ENCODE results near the gene SPAG5. TPM values are rescaled to one million over a fixed set of nuclear protein-coding genes. Genes with fewer than 3 reads are reported as not detected.

SPAG5 gene
- total RNA-seq, 2 donors from 2014 or later, result 134 to 141 TPM

GRCh38 chr17:28527859-28528258 lies 71.0 kb downstream of the SPAG5 start:
- H3K4me3 Mint-ChIP-seq, result no peak overlapping the region

More at GRCh38 chr17:28527859-28528258, 71.0 kb downstream of the SPAG5 start:
- DNase-seq (no peak), ATAC-seq (replicated peaks in 1 of 2) (no peak)
- H3K36me3 Mint-ChIP-seq (ENCODE audit: insufficient read depth in 2 of 2), result no peaks in the 10 kb centered on the region
- no peaks in the 10 kb centered on the region for H3K9me3 Mint-ChIP-seq
- H3K27me3 Mint-ChIP-seq (ENCODE audit: low read depth), result no peaks in the 10 kb centered on the region
- no peaks in the 10 kb centered on the region for H3K4me1 Mint-ChIP-seq (ENCODE audit: low read depth)
- H3K27ac Mint-ChIP-seq, result no peak overlapping the region

Other genes with a start within 250 kb of the SPAG5 start
- 10 to 100 TPM; 78.2 to 91.2 TPM for gene POLDIP2, start 241.5 kb downstream of the SPAG5 start, total RNA-seq
- not detected for gene SEBOX, start 233.8 kb downstream of the SPAG5 start, total RNA-seq
- gene VTN, start 228.7 kb downstream of the SPAG5 start, total RNA-seq, result under 1 TPM; 0.19 to 0.30 TPM
- gene SARM1, start 227.3 kb downstream of the SPAG5 start, total RNA-seq, result 10 to 100 TPM; 22.4 to 24.3 TPM
- gene SLC46A1, start 192.8 kb downstream of the SPAG5 start, total RNA-seq, result 1 to 10 TPM; 2.1 TPM
- not detected for gene SLC13A2, start 125.4 kb downstream of the SPAG5 start, total RNA-seq
- gene FOXN1, start 92.7 kb downstream of the SPAG5 start, total RNA-seq, result not detected
- gene UNC119, start 46.4 kb downstream of the SPAG5 start, total RNA-seq, result 10 to 100 TPM; 45.3 to 53.8 TPM
- 10 to 100 TPM; 46.3 to 53.5 TPM for gene PIGS, start 27.5 kb downstream of the SPAG5 start, total RNA-seq
- 10 to 100 TPM; 23.1 to 40.0 TPM for gene ALDOC, start 22.1 kb downstream of the SPAG5 start, total RNA-seq
- 10 to 100 TPM; 25.1 to 33.4 TPM for gene RSKR, start 15.2 kb upstream of the SPAG5 start, total RNA-seq
- 100 to 1,000 TPM; 109 TPM for gene BLTP2, start 46.1 kb upstream of the SPAG5 start, total RNA-seq
- 10 to 100 TPM; 43.9 to 48.2 TPM for gene SDF2, start 62.9 kb upstream of the SPAG5 start, total RNA-seq
- gene SUPT6H, start 63.2 kb upstream of the SPAG5 start, total RNA-seq, result 10 to 100 TPM; 85.1 to 97.8 TPM
- 1 to 10 TPM; 8.0 to 9.6 TPM for gene PROCA1, start 112.9 kb upstream of the SPAG5 start, total RNA-seq
- gene RAB34, start 118.8 kb upstream of the SPAG5 start, total RNA-seq, result 10 to 100 TPM; 10.4 to 17.3 TPM
- gene RPL23A, start 121.0 kb upstream of the SPAG5 start, total RNA-seq, result 1,000 to 10,000 TPM; 2,006 to 2,174 TPM
- gene TLCD1, start 127.2 kb upstream of the SPAG5 start, total RNA-seq, result 1 to 10 TPM; 5.2 to 9.0 TPM
- gene NEK8, start 129.8 kb upstream of the SPAG5 start, total RNA-seq, result 10 to 100 TPM in 1 of 2 donors, 1 to 10 TPM in 1; 6.9 to 10.9 TPM
- 100 to 1,000 TPM; 108 to 145 TPM for gene TRAF4, start 145.0 kb upstream of the SPAG5 start, total RNA-seq
- gene FAM222B, start 243.8 kb upstream of the SPAG5 start, total RNA-seq, result 10 to 100 TPM; 20.9 to 26.5 TPM